Endodermal cell (in vitro differentiated cells): Measurements from ENCODE around the gene TSHZ2. TPM values are rescaled to one million over a fixed set of nuclear protein-coding genes. Genes with fewer than 3 reads are reported as not detected.

ENCODE experiments used
- DNase-seq: peaks from one replicate; pipeline ENCODE4 v3.0.0-alpha.2; 2017
- H3K27ac ChIP-seq: 2 replicates; pipeline ENCODE4 v1.5.1; 2013; ENCODE audit warnings: mild to moderate bottlenecking, low read depth, low read length, moderate library complexity
- H3K27me3 ChIP-seq: 2 replicates; pipeline ENCODE4 v1.6.1; 2013; ENCODE audit warnings: mild to moderate bottlenecking, low read length, moderate library complexity; ENCODE audit not compliant: insufficient read depth, control insufficient read depth, poor library complexity, severe bottlenecking
- H3K36me3 ChIP-seq: 2 replicates; pipeline ENCODE4 v1.7.0; 2013; ENCODE audit warnings: mild to moderate bottlenecking, low read length, moderate library complexity; ENCODE audit not compliant: control insufficient read depth, insufficient read depth
- H3K4me1 ChIP-seq: one replicate; pipeline ENCODE4 v1.7.0; 2013; ENCODE audit warnings: low read length; ENCODE audit not compliant: control insufficient read depth, insufficient read depth
- H3K4me3 ChIP-seq: 2 replicates; pipeline ENCODE4 v1.5.1; 2013; ENCODE audit warnings: mild to moderate bottlenecking, low read length, moderate library complexity
- H3K9ac ChIP-seq: 2 replicates; pipeline ENCODE4 v1.6.1; 2013; ENCODE audit warnings: mild to moderate bottlenecking, low read length, moderate library complexity; ENCODE audit not compliant: poor library complexity, severe bottlenecking; ENCODE audit errors: extremely low read depth
- H3K9me3 ChIP-seq: 2 replicates; pipeline ENCODE4 v1.6.1; 2013; ENCODE audit warnings: mild to moderate bottlenecking, low read length, moderate library complexity; ENCODE audit not compliant: control insufficient read depth
- H3K27ac Mint-ChIP-seq: 2 replicates; pipeline ENCODE4 v1.8.0; 2020; ENCODE audit warnings: mixed read lengths
- H3K27me3 Mint-ChIP-seq: 2 replicates; pipeline ENCODE4 v1.8.0; 2021; ENCODE audit warnings: mild to moderate bottlenecking, mixed read lengths; ENCODE audit not compliant: insufficient read depth
- H3K36me3 Mint-ChIP-seq: 2 replicates; pipeline ENCODE4 v1.8.0; 2020; ENCODE audit warnings: low read depth, mixed read lengths
- H3K4me1 Mint-ChIP-seq: 2 replicates; pipeline ENCODE4 v1.8.0; 2020; ENCODE audit warnings: mixed read lengths
- H3K4me3 Mint-ChIP-seq: 2 replicates; pipeline ENCODE4 v1.8.0; 2020; ENCODE audit warnings: mild to moderate bottlenecking, moderate library complexity, mixed read lengths
- H3K9me3 Mint-ChIP-seq: 2 replicates; pipeline ENCODE4 v1.8.0; 2020; ENCODE audit warnings: mild to moderate bottlenecking, mixed read lengths
- CTCF ChIP-seq: fragments of 200-600 bp; sonication (generic); conservative IDR thresholded peaks from 2 replicates; pipeline ENCODE4 v1.5.0; 2021; ENCODE audit warnings: antibody characterized with exemption, mild to moderate bottlenecking
- WGBS, 2 experiments: methylation state at CpG; one replicate each; pipeline versions ENCODE4 v1.1.5 to v1.1.7; 2013; ENCODE audit warnings: missing lambda C conversion rate in 2 of 2, mixed read lengths in 1 of 2; ENCODE audit not compliant: insufficient coverage in 1 of 2, insufficient read length in 1 of 2; 5-methylcytosine and 5-hydroxymethylcytosine counted together
- total RNA-seq, 2 donors: library from RNA; stranded (reverse); fragmentation: NEBNext Ultra II Directional in 1 of 2; extraction: Animal tissue kit (Norgen Biotek cat#: 25700) in 1 of 2; gene quantifications; 2 replicates in 1 of 2; 3 replicates in 1 of 2; pipeline ENCODE4 v1.2.1, GENCODE V29; 2021

The TSHZ2 gene
- total RNA-seq, 2 donors from 2014 or later = 0.07 to 0.31 TPM

- 90 to 92% methylated on average over 1 to 4 of the region's 4 CpGs for WGBS, 2 experiments
- Histone ChIP-seq H3K9me3 (no peaks in the 10 kb centered on the region), H3K4me1 (peaks cover 3% of the 10 kb centered on the region), H3K4me3 (no peak overlapping the region), H3K27ac (no peak overlapping the region), H3K9ac (no peak overlapping the region), H3K36me3 (no peaks in the 10 kb centered on the region), H3K27me3 (no peaks in the 10 kb centered on the region)
- Mint-ChIP-seq H3K4me1 (peaks cover 10% of the 10 kb centered on the region), H3K36me3 (no peaks in the 10 kb centered on the region), H3K27me3 (no peaks in the 10 kb centered on the region), H3K27ac (no peak overlapping the region), H3K4me3 (no peak overlapping the region), H3K9me3 (no peaks in the 10 kb centered on the region)
- no peak for TF ChIP-seq CTCF
- no peak for DNase-seq
These were observed 106.6 kb downstream of the TSHZ2 start for GRCh38 chr20:53078761-53079160.

GRCh38 chr20:53079261-53079691, 107.1 kb downstream of the TSHZ2 start:
- peaks cover 3% of the 10 kb centered on the region for H3K4me1 ChIP-seq
- WGBS, 2 experiments = 94 to 95% methylated on average over 4 to 6 of the region's 6 CpGs
- Mint-ChIP-seq H3K9me3 (no peaks in the 10 kb centered on the region), H3K36me3 (no peaks in the 10 kb centered on the region), H3K27me3 (no peaks in the 10 kb centered on the region), H3K4me3 (no peak overlapping the region), H3K27ac (no peak overlapping the region), H3K4me1 (peaks cover 10% of the 10 kb centered on the region)
- no peak overlapping the region for H3K9ac ChIP-seq
- H3K27ac ChIP-seq = no peak overlapping the region
- H3K4me3 ChIP-seq = no peak overlapping the region
- DNase-seq = no peak
- H3K9me3 ChIP-seq = no peaks in the 10 kb centered on the region
- H3K36me3 ChIP-seq = no peaks in the 10 kb centered on the region
- TF ChIP-seq CTCF = no peak
- no peaks in the 10 kb centered on the region for H3K27me3 ChIP-seq

GRCh38 chr20:53079828-53080686, 107.9 kb downstream of the TSHZ2 start:
- H3K36me3 Mint-ChIP-seq = no peaks in the 10 kb centered on the region
- no peaks in the 10 kb centered on the region for H3K27me3 ChIP-seq
- H3K27ac ChIP-seq = no peak overlapping the region
- H3K27me3 Mint-ChIP-seq = no peaks in the 10 kb centered on the region
- peaks cover 10% of the 10 kb centered on the region for H3K4me1 Mint-ChIP-seq
- H3K4me1 ChIP-seq = peaks cover 3% of the 10 kb centered on the region
- no peaks in the 10 kb centered on the region for H3K9me3 ChIP-seq
- H3K27ac Mint-ChIP-seq = no peak overlapping the region
- DNase-seq = no peak
- no peaks in the 10 kb centered on the region for H3K9me3 Mint-ChIP-seq
- H3K4me3 Mint-ChIP-seq = no peak overlapping the region
- TF ChIP-seq CTCF = no peak
- no peaks in the 10 kb centered on the region for H3K36me3 ChIP-seq
- 95 to 96% methylated on average over 10 of the region's 10 CpGs for WGBS, 2 experiments
- no peak overlapping the region for H3K9ac ChIP-seq
- no peak overlapping the region for H3K4me3 ChIP-seq
